Caco-2 (cell line): ENCODE results near the gene PLA2G4B. TPM values are rescaled to one million over a fixed set of nuclear protein-coding genes. Genes with fewer than 3 reads are reported as not detected.

Source experiments
- BruUV-seq: library from RNA; stranded (reverse); fragments of 400-500 nt; replicated peaks from 2 replicates; lab custom pipeline; 2021; lab: Mats Ljungman, UMichigan
- CTCF ChIA-PET: fragments of 300-600 bp; sonication (Branson Sonifier 250); formaldehyde crosslinking; loops from one replicate; lab custom pipeline; 2022; ENCODE audit warnings: antibody characterized with exemption; lab: Charles Lee
- POLR2A ChIA-PET: fragments of 300-600 bp; sonication (Branson Sonifier 250); formaldehyde crosslinking; loops from one replicate; lab custom pipeline; 2022; ENCODE audit warnings: antibody characterized with exemption; lab: Charles Lee
- DNase-seq, 2 experiments: peaks; one replicate each; pipeline versions ENCODE4 v3.0.0 to v3.0.0-alpha.2; 2020 to 2022
- H3K27me3 ChIP-seq: replicated peaks from 2 replicates; pipeline ENCODE4 v1.6.0; 2011; ENCODE audit warnings: low read length; ENCODE audit not compliant: control insufficient read depth, insufficient read depth
- H3K36me3 ChIP-seq: 2 replicates; pipeline ENCODE4 v1.5.1; 2011; ENCODE audit warnings: low read length; ENCODE audit not compliant: control insufficient read depth, insufficient read depth
- H3K4me1 ChIP-seq: fragments of 250-450 bp; sonication (Bioruptor Pico); 2 replicates; pipeline ENCODE4 v1.5.1; 2020; ENCODE audit warnings: mild to moderate bottlenecking
- H3K4me3 ChIP-seq: 2 replicates; pipeline ENCODE4 v1.5.1; 2011; ENCODE audit warnings: low read depth, mild to moderate bottlenecking, control low read depth, low read length
- H3K9me3 ChIP-seq: fragments of 250-450 bp; sonication (Bioruptor Pico); 2 replicates; pipeline ENCODE4 v1.5.1; 2020; ENCODE audit warnings: mild to moderate bottlenecking, moderate library complexity
- H3K27ac Mint-ChIP-seq: one replicate; pipeline ENCODE4 v1.8.0; 2022; ENCODE audit warnings: mixed read lengths; ENCODE audit not compliant: unreplicated experiment
- H3K27me3 Mint-ChIP-seq: one replicate; pipeline ENCODE4 v1.8.0; 2022; ENCODE audit warnings: mixed read lengths; ENCODE audit not compliant: insufficient read depth, unreplicated experiment
- H3K36me3 Mint-ChIP-seq: one replicate; pipeline ENCODE4 v1.8.0; 2022; ENCODE audit warnings: mild to moderate bottlenecking, mixed read lengths; ENCODE audit not compliant: insufficient read depth, unreplicated experiment
- H3K4me1 Mint-ChIP-seq: one replicate; pipeline ENCODE4 v1.8.0; 2022; ENCODE audit warnings: low read depth, mixed read lengths; ENCODE audit not compliant: unreplicated experiment
- H3K4me3 Mint-ChIP-seq: one replicate; pipeline ENCODE4 v1.8.0; 2022; ENCODE audit warnings: mild to moderate bottlenecking, moderate library complexity, mixed read lengths; ENCODE audit not compliant: unreplicated experiment
- H3K9me3 Mint-ChIP-seq: one replicate; pipeline ENCODE4 v1.8.0; 2022; ENCODE audit warnings: mixed read lengths; ENCODE audit not compliant: unreplicated experiment
- intact Hi-C: fragments of 100-400 bp; cut with micrococcal nuclease; formaldehyde crosslinking; loops from one replicate; pipeline ENCODE4 v1.10.0; 2022; ENCODE audit not compliant: unreplicated experiment
- total RNA-seq: library from RNA; stranded (reverse); gene quantifications from 2 replicates; pipeline ENCODE4 v1.2.3, GENCODE V29; 2022
- TF ChIP-seq, protein P1 (sequence below), 2 experiments: fragments of 200-600 bp in 1 of 2; IDR thresholded peaks; 1 replicate in 1 of 2; 2 replicates in 1 of 2; pipeline versions ENCODE4 v1.5.1 to v1.8.0; 2011 to 2022; ENCODE audit warnings: antibody characterized with exemption in 1 of 2, control low read depth in 1 of 2, inconsistent platforms in 1 of 2, low read depth in 1 of 2, low read length in 1 of 2, mild to moderate bottlenecking in 1 of 2, moderate library complexity in 1 of 2; ENCODE audit not compliant: insufficient read depth in 1 of 2, severe bottlenecking in 1 of 2, unreplicated experiment in 1 of 2

Gene PLA2G4B
- total RNA-seq, 1 experiment from 2014 or later = 6.0 TPM

- Mint-ChIP-seq H3K4me3 (no peak overlapping the region), H3K36me3 (no peaks in the 10 kb centered on the region), H3K27me3 (no peaks in the 10 kb centered on the region), H3K9me3 (no peaks in the 10 kb centered on the region), H3K27ac (no peak overlapping the region), H3K4me1 (no peaks in the 10 kb centered on the region)
- TF ChIP-seq, protein P1, sequence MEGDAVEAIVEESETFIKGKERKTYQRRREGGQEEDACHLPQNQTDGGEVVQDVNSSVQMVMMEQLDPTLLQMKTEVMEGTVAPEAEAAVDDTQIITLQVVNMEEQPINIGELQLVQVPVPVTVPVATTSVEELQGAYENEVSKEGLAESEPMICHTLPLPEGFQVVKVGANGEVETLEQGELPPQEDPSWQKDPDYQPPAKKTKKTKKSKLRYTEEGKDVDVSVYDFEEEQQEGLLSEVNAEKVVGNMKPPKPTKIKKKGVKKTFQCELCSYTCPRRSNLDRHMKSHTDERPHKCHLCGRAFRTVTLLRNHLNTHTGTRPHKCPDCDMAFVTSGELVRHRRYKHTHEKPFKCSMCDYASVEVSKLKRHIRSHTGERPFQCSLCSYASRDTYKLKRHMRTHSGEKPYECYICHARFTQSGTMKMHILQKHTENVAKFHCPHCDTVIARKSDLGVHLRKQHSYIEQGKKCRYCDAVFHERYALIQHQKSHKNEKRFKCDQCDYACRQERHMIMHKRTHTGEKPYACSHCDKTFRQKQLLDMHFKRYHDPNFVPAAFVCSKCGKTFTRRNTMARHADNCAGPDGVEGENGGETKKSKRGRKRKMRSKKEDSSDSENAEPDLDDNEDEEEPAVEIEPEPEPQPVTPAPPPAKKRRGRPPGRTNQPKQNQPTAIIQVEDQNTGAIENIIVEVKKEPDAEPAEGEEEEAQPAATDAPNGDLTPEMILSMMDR (IDR thresholded peaks at IDR 0.05; ENCODE audit: insufficient read depth in 1 of 2, low read depth in 1 of 2, low read length in 1 of 2, severe bottlenecking in 1 of 2, unreplicated experiment in 1 of 2) = no peak
- H3K9me3 ChIP-seq = no peaks in the 10 kb centered on the region
- H3K27me3 ChIP-seq = no peaks in the 10 kb centered on the region
- BruUV-seq = no TSS peak
- intact Hi-C loops = no loop called here
- ChIA-PET CTCF (interaction anchor here (1.1 kb wide), 1 partner anchor 24 kb away, joined by 3 read pairs; no protein-coding TSS in a partner anchor), POLR2A (no interaction called here)
- no peak overlapping the region for H3K4me3 ChIP-seq
- H3K4me1 ChIP-seq = no peaks in the 10 kb centered on the region
- no peaks in the 10 kb centered on the region for H3K36me3 ChIP-seq
- DNase-seq = no peak
These were observed 42.4 kb downstream of the PLA2G4B start for GRCh38 chr15:41881086-41881485.

DNA sequence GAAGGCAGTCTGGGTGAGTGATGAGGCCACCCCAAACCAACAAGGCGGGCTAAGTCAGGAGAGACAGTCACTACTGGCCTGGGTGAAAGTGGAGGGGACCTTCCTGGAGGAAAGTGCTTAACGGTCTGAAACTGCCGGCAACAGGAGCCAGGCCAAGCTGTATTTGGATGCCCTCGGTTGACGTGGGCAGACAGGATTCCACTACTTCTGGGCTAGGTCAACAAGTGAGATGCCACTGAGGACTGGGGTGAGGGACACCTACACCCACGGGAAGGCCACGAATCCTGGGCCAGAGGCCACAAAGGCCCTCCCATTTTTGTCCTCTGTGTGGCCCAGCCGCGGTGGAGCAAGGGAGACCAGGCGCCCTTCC is 42.9 kb downstream of the PLA2G4B start:
- Mint-ChIP-seq H3K36me3 (no peaks in the 10 kb centered on the region), H3K4me1 (no peaks in the 10 kb centered on the region), H3K27me3 (no peaks in the 10 kb centered on the region), H3K9me3 (no peaks in the 10 kb centered on the region), H3K4me3 (no peak overlapping the region), H3K27ac (no peak overlapping the region)
- BruUV-seq = no TSS peak
- POLR2A ChIA-PET = no interaction called here
- H3K27me3 ChIP-seq = no peaks in the 10 kb centered on the region
- no peaks in the 10 kb centered on the region for H3K9me3 ChIP-seq
- H3K4me1 ChIP-seq = no peaks in the 10 kb centered on the region
- TF ChIP-seq, protein P1 (IDR thresholded peaks at IDR 0.05; ENCODE audit: insufficient read depth in 1 of 2, low read depth in 1 of 2, low read length in 1 of 2, severe bottlenecking in 1 of 2, unreplicated experiment in 1 of 2) = no peak
- CTCF ChIA-PET = interaction anchor here (1.1 kb wide), 1 partner anchor 23 kb away, joined by 3 read pairs; no protein-coding TSS in a partner anchor
- no peak for DNase-seq
- H3K36me3 ChIP-seq = no peaks in the 10 kb centered on the region
- intact Hi-C loops = no loop called here
- no peak overlapping the region for H3K4me3 ChIP-seq

DNA sequence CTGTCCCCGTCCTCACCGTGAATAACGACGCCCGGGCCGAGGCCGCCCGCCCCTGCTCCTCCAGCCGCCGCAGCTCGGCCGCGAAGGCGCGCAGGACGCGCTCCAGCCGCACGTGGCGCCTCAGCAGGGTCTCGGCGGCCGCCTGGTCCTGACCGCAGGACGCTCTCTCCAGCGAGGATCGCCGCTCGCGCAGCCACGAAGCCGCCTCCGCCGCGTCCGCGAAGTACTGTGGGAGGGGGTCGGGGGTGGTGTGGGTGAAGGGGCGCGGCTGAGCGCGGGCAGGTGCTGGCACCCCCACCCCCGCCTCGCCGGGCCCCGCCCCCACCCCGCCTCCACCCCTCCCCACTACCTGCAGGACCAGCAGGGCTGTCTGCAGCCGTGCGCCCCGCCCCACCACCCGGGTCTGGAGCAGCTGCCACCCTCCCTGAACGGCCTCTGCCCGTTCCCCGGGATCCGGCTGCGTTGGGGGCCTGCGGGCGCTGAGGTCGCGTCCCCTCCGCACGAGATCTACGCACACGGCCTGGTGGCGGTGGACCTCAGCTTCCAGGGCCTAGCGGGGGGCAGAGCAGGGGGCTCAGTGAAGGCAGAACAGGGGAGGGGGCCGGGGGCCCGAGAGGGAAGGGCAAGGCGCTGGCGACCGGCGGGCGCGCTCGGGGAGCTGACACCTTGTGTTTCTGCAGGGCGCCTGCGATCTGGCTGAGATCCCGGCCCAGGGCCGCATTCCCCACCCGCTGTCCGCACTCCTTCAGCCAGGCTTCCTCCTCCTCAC is 43.5 kb downstream of the PLA2G4B start:
- Mint-ChIP-seq H3K4me1 (no peaks in the 10 kb centered on the region), H3K4me3 (no peak overlapping the region), H3K27me3 (no peaks in the 10 kb centered on the region), H3K9me3 (no peaks in the 10 kb centered on the region), H3K36me3 (no peaks in the 10 kb centered on the region), H3K27ac (no peak overlapping the region)
- no peak for DNase-seq
- BruUV-seq = no TSS peak
- Histone ChIP-seq H3K9me3 (no peaks in the 10 kb centered on the region), H3K4me1 (no peaks in the 10 kb centered on the region), H3K27me3 (no peaks in the 10 kb centered on the region), H3K4me3 (no peak overlapping the region), H3K36me3 (no peaks in the 10 kb centered on the region)
- POLR2A ChIA-PET = no interaction called here
- TF ChIP-seq, protein P1 (IDR thresholded peaks at IDR 0.05; ENCODE audit: insufficient read depth in 1 of 2, low read depth in 1 of 2, low read length in 1 of 2, severe bottlenecking in 1 of 2, unreplicated experiment in 1 of 2) = no peak
- intact Hi-C loops = no loop called here
- CTCF ChIA-PET = interaction anchor here (0.7 kb wide), 1 partner anchor 43 kb away, joined by 7 read pairs; no protein-coding TSS in a partner anchor
